Lung (tissue), 12 donors: Measurements from ENCODE around the gene TMEM170B. TPM values are rescaled to one million over a fixed set of nuclear protein-coding genes. Genes with fewer than 3 reads are reported as not detected.

Experiments
- ATAC-seq: fragments of 200-7000 bp; cut with Tn5 transposase; one replicate; pipeline ENCODE4 v1.9.1; 2020; ENCODE audit warnings: moderate number of reproducible peaks; ENCODE audit not compliant: insufficient read depth, low FRiP score
- DNase-seq, 3 donors: peaks; one replicate each; pipeline ENCODE4 v3.0.0-alpha.2; 2013 to 2017
- H3K27ac ChIP-seq, 2 donors: one replicate each; pipeline ENCODE4 v1.5.1; 2013; ENCODE audit warnings: mild to moderate bottlenecking in 2 of 2, moderate library complexity in 2 of 2, control low read depth in 1 of 2, inconsistent platforms in 1 of 2, low read depth in 1 of 2, low read length in 1 of 2
- H3K27me3 ChIP-seq, 3 donors: one replicate each; pipeline ENCODE4 v1.5.1; 2013; ENCODE audit warnings: low read length in 2 of 3; ENCODE audit not compliant: control insufficient read depth in 3 of 3, insufficient read depth in 3 of 3
- H3K36me3 ChIP-seq, 4 donors: one replicate each; pipeline ENCODE4 v1.5.1; 2013; ENCODE audit warnings: low read length in 4 of 4, mild to moderate bottlenecking in 1 of 4, moderate library complexity in 1 of 4; ENCODE audit not compliant: control insufficient read depth in 4 of 4, insufficient read depth in 4 of 4
- H3K4me1 ChIP-seq, 5 donors: one replicate each; pipeline ENCODE4 v1.5.1; 2013; ENCODE audit warnings: low read length in 5 of 5, mild to moderate bottlenecking in 2 of 5, moderate library complexity in 1 of 5; ENCODE audit not compliant: control insufficient read depth in 5 of 5, insufficient read depth in 5 of 5
- H3K4me3 ChIP-seq: one replicate; pipeline ENCODE4 v1.5.1; 2013; ENCODE audit warnings: mild to moderate bottlenecking, control low read depth, moderate library complexity
- H3K9ac ChIP-seq, 2 donors: one replicate each; pipeline ENCODE4 v1.5.1; 2013; ENCODE audit warnings: low read length in 2 of 2, control low read depth in 1 of 2; ENCODE audit not compliant: insufficient read depth in 1 of 2
- H3K9me3 ChIP-seq, 4 donors: one replicate each; pipeline ENCODE4 v1.5.1; 2013; ENCODE audit warnings: low read length in 3 of 4, mild to moderate bottlenecking in 1 of 4, moderate library complexity in 1 of 4; ENCODE audit not compliant: control insufficient read depth in 4 of 4, insufficient read depth in 3 of 4
- CTCF ChIP-seq: IDR thresholded peaks from 2 replicates; pipeline ENCODE4 v1.5.1; 2012; ENCODE audit warnings: mild to moderate bottlenecking; ENCODE audit errors: control extremely low read depth, extremely low read depth
- WGBS, 2 donors: extraction: QIAGEN DNeasy Blood & Tissue Kit; methylation state at CpG; one replicate each; pipeline ENCODE4 v1.1.7; 2013; 5-methylcytosine and 5-hydroxymethylcytosine counted together
- polyA plus RNA-seq, 2 donors: library from polyadenylated mRNA; stranded (reverse); fragments of 200-250 nt; gene quantifications; one replicate each; pipeline ENCODE4 v1.2.1, GENCODE V29; 2013
- total RNA-seq, 2 donors: library from RNA; depleted of rRNA in 1 of 2; stranded (reverse); fragments of >200 nt in 1 of 2; gene quantifications; one replicate each; pipeline ENCODE4 v1.2.1, GENCODE V29; 2014 to 2021
- donor health status: control.
- donor health status: control.
- donor health status: Bipolar disorder and iron deficiency.
- donor health status: healthy.
- donor health status: DM: yes; HTN: yes; CAD: no.

Gene TMEM170B
- total and polyA plus RNA-seq, 4 donors = 2.2 to 9.2 (median 4.6) TPM

- ATAC-seq (no peak), DNase-seq (no peak)
- Histone ChIP-seq H3K4me1 (peaks cover 0 to 8% (median 0%) of the 10 kb centered on the region in 5 donors), H3K4me3 (no peak overlapping the region), H3K27me3 (no peaks in the 10 kb centered on the region), H3K9ac (no peak overlapping the region), H3K9me3 (peaks cover 0 to 1% (median 0%) of the 10 kb centered on the region in 4 donors), H3K27ac (no peak overlapping the region), H3K36me3 (no peaks in the 10 kb centered on the region)
- 88 to 97% methylated on average over 2 of the region's 2 CpGs for WGBS, 2 donors
- no peak for TF ChIP-seq CTCF
These were observed 85.7 kb downstream of the TMEM170B start for GRCh38 chr6:11623272-11623671.

- H3K27ac ChIP-seq = no peak overlapping the region
- 82 to 90% methylated on average over 8 of the region's 8 CpGs for WGBS, 2 donors
- no peak for TF ChIP-seq CTCF
These were observed 87.8 kb downstream of the TMEM170B start for GRCh38 chr6:11625302-11625701.

GRCh38 chr6:11626356-11626755 is 88.8 kb downstream of the TMEM170B start:
- WGBS, 2 donors = 93 to 98% methylated on average over 8 of the region's 8 CpGs
- DNase-seq (no peak), ATAC-seq (no peak)
- H3K9me3 ChIP-seq = no peaks in the 10 kb centered on the region
- TF ChIP-seq CTCF = no peak
- no peaks in the 10 kb centered on the region for H3K36me3 ChIP-seq
- H3K27ac ChIP-seq = no peak overlapping the region
- no peak overlapping the region for H3K9ac ChIP-seq
- no peak overlapping the region for H3K4me3 ChIP-seq
- peaks cover 0 to 19% (median 10%) of the 10 kb centered on the region in 5 donors for H3K4me1 ChIP-seq
- no peaks in the 10 kb centered on the region for H3K27me3 ChIP-seq

More at GRCh38 chr6:11625302-11625701, 87.8 kb downstream of the TMEM170B start:
- Histone ChIP-seq H3K4me1 (peaks cover 0 to 8% (median under 1%) of the 10 kb centered on the region in 5 donors), H3K9ac (no peak overlapping the region), H3K4me3 (no peak overlapping the region), H3K9me3 (peaks cover 0 to 1% (median 0%) of the 10 kb centered on the region in 4 donors), H3K27me3 (no peaks in the 10 kb centered on the region), H3K36me3 (no peaks in the 10 kb centered on the region)
- DNase-seq (no peak), ATAC-seq (no peak)

- Histone ChIP-seq H3K36me3 (no peaks in the 10 kb centered on the region), H3K27me3 (no peaks in the 10 kb centered on the region), H3K4me1 (peaks cover 0 to 25% (median 14%) of the 10 kb centered on the region in 5 donors), H3K4me3 (no peak overlapping the region), H3K27ac (no peak overlapping the region), H3K9ac (no peak overlapping the region), H3K9me3 (no peaks in the 10 kb centered on the region)
- DNase-seq (no peak), ATAC-seq (no peak)
- no peak for TF ChIP-seq CTCF
These were observed 91.0 kb downstream of the TMEM170B start for GRCh38 chr6:11628562-11628961.
